ENCODE data around the gene C6orf62.

GRCh38 chr6:24749297-24749696 lies 30.3 kb upstream of the C6orf62 start:
- no peak for TF ChIP-seq POLR2A (IDR thresholded peaks at IDR 0.05; ENCODE audit: low read length)
- no peak for TF ChIP-seq GATA1 (IDR thresholded peaks at IDR 0.05; ENCODE audit: low read depth, low read length)
